ENCODE measurements around the gene SULT4A1.

Gene SULT4A1

DNA sequence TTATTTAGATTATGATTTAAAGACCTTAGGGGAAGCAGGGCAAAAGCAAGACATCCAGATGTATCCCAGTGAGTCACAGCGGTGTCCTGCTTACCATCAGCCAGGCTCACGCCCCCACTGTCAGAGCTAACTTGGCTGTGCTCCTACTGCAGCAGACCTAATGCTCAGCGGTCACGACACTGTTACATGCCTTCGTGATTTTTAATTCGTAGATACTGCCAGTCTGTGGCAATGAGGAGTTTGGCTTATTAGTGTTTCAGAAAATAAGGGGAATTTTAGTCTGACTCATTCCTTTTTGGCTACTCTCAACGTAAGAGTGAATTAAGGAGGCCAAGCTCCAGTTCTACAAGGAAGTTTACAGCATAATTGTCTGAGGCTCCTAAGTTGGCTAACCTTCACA, 72.9 kb downstream of the SULT4A1 start:
- Histone ChIP-seq H3K4me3 (replicated peaks; ENCODE audit: low read depth, low read length) (no peak overlapping the region), H3K36me3 (ENCODE audit: control insufficient read depth, insufficient read depth, low read length) (no peaks in the 10 kb centered on the region), H3K27me3 (replicated peaks; ENCODE audit: control insufficient read depth, insufficient read depth, low read length) (no peaks in the 10 kb centered on the region)
- no peak for TF ChIP-seq CTCF (IDR thresholded peaks at IDR 0.05; ENCODE audit: insufficient read depth, low read length, poor library complexity, severe bottlenecking)
- no peak for DNase-seq (ENCODE audit: extremely low read depth, insufficient read length)

GRCh38 chr22:43783777-43784176, 78.5 kb downstream of the SULT4A1 start:
- H3K36me3 ChIP-seq (ENCODE audit: control insufficient read depth, insufficient read depth, low read length): no peaks in the 10 kb centered on the region
- H3K4me3 ChIP-seq (replicated peaks; ENCODE audit: low read depth, low read length): no peak overlapping the region
- peak; percentile 18 for TF ChIP-seq CTCF (IDR thresholded peaks at IDR 0.05; ENCODE audit: insufficient read depth, low read length, poor library complexity, severe bottlenecking)
- H3K27me3 ChIP-seq (replicated peaks; ENCODE audit: control insufficient read depth, insufficient read depth, low read length): no peaks in the 10 kb centered on the region
- no peak for DNase-seq (ENCODE audit: extremely low read depth, insufficient read length)

DNA sequence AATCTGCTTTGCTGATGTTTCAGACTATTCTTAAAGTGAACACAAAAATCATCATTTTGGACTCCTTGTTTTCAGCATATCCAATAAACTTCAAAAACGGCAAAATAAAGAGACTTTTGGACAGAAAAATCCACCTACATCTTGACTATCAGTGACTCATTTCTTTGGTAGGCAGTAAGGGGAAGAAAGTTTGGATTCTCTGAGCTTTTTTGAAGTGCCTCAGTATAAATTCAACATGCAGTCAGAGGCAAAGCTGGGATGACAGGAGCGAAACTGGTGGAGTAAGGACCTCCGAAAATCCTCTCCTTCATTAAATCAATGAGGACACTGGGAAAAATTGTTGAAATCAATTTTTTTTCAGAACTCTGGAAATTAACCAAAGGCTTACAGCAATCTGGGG, 79.9 kb downstream of the SULT4A1 start:
- no peak overlapping the region for H3K4me3 ChIP-seq (replicated peaks; ENCODE audit: low read depth, low read length)

DNA sequence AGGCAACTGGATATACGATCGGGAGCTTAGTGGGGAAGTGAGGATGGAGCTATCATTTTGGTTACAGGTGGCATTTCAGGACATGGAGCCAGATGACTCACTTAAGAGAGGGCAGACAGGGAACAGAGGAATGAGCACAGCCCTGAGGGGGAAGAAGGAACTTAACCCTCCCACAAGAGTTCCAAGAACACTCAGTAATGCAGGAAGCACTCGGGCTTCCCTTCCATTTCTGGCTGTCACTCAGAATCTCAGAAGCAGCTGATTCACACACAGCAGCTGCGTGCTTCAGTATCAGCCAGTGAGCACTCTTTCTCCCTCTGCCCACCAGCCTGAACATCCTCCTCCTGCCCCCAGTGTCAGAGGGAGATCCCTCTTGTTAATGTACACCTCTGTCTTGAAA, 85.0 kb downstream of the SULT4A1 start:
- H3K4me3 ChIP-seq (replicated peaks; ENCODE audit: low read depth, low read length): no peak overlapping the region
- no peak for DNase-seq (ENCODE audit: extremely low read depth, insufficient read length)

More for the DNA sequence above, 79.9 kb downstream of the SULT4A1 start:
- TF ChIP-seq CTCF (IDR thresholded peaks at IDR 0.05; ENCODE audit: insufficient read depth, low read length, poor library complexity, severe bottlenecking): no peak
- H3K36me3 ChIP-seq (ENCODE audit: control insufficient read depth, insufficient read depth, low read length): no peaks in the 10 kb centered on the region
- H3K27me3 ChIP-seq (replicated peaks; ENCODE audit: control insufficient read depth, insufficient read depth, low read length): no peaks in the 10 kb centered on the region
- no peak for DNase-seq (ENCODE audit: extremely low read depth, insufficient read length)

DNA sequence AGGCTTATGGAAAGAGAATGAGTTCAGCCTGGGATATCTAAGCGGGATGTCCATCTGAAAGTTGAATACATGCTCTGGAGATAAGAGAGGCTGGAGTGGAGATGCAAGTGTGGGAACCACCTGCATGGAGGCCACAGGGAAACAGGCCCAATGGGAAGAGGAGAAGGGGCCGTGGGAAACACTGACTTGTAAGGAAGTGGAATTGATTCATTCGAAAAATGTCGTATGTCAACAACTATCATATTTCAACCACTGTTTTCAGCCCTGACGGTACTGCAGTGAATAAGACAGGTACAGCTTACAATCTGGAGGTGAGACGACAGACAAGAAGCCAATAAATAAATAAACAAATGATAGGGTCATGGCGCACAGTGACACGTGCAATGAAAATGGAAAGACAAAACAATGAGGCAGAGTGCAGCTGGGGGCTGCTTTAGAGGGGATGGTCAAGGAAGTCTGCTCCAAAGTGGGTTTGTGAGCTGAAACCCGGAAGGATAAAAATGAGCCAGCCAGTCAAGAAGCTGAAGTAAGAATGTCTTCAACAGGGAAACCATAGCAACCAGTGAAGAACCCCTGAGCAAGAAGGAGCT, 86.1 kb downstream of the SULT4A1 start:
- no peak for TF ChIP-seq CTCF (IDR thresholded peaks at IDR 0.05; ENCODE audit: insufficient read depth, low read length, poor library complexity, severe bottlenecking)
- Histone ChIP-seq H3K4me3 (replicated peaks; ENCODE audit: low read depth, low read length) (no peak overlapping the region), H3K36me3 (ENCODE audit: control insufficient read depth, insufficient read depth, low read length) (no peaks in the 10 kb centered on the region), H3K27me3 (replicated peaks; ENCODE audit: control insufficient read depth, insufficient read depth, low read length) (peaks cover 2% of the 10 kb centered on the region)
- no peak for DNase-seq (ENCODE audit: extremely low read depth, insufficient read length)

More for the DNA sequence above, 85.0 kb downstream of the SULT4A1 start:
- no peaks in the 10 kb centered on the region for H3K36me3 ChIP-seq (ENCODE audit: control insufficient read depth, insufficient read depth, low read length)
- TF ChIP-seq CTCF (IDR thresholded peaks at IDR 0.05; ENCODE audit: insufficient read depth, low read length, poor library complexity, severe bottlenecking): no peak
- peaks cover 2% of the 10 kb centered on the region for H3K27me3 ChIP-seq (replicated peaks; ENCODE audit: control insufficient read depth, insufficient read depth, low read length)
